ENCODE data around the gene RNF148.
"Not testable (repeated sequence)": the region's sequence is repeated elsewhere in the genome, so short reads cannot be mapped to it uniquely, and the experiment has no call there.

The RNF148 gene

GRCh38 chr7:122691569-122692235, 11.0 kb downstream of the RNF148 start:
- no peak for DNase-seq (ENCODE audit: low read depth)

GRCh38 chr7:122689346-122690109, 13.2 kb downstream of the RNF148 start:
- DNase-seq (ENCODE audit: low read depth): no peak

- DNase-seq (ENCODE audit: low read depth): no peak
These were observed 14.2 kb downstream of the RNF148 start for GRCh38 chr7:122688400-122688998.

GRCh38 chr7:122686360-122686878, 16.3 kb downstream of the RNF148 start:
- no peak for DNase-seq (ENCODE audit: low read depth)

GRCh38 chr7:122684504-122684903, 18.2 kb downstream of the RNF148 start:
- DNase-seq (ENCODE audit: low read depth): no peak

- DNase-seq (ENCODE audit: low read depth): no peak
These were observed 19.7 kb downstream of the RNF148 start for GRCh38 chr7:122682815-122683550.

- not testable (repeated sequence) for DNase-seq (ENCODE audit: low read depth)
These were observed 21.5 kb downstream of the RNF148 start for GRCh38 chr7:122681186-122681585.

- no peak for DNase-seq (ENCODE audit: low read depth)
These were observed 22.9 kb downstream of the RNF148 start for GRCh38 chr7:122679813-122680212.

- not testable (repeated sequence) for DNase-seq (ENCODE audit: low read depth)
These were observed 23.4 kb downstream of the RNF148 start for GRCh38 chr7:122679269-122679709.

- no peak for DNase-seq (ENCODE audit: low read depth)
These were observed 25.6 kb downstream of the RNF148 start for GRCh38 chr7:122677149-122677548.

- no peak for DNase-seq (ENCODE audit: low read depth)
These were observed 26.3 kb downstream of the RNF148 start for GRCh38 chr7:122676466-122676865.

GRCh38 chr7:122675621-122676020, 27.1 kb downstream of the RNF148 start:
- no peak for DNase-seq (ENCODE audit: low read depth)

- no peak for DNase-seq (ENCODE audit: low read depth)
These were observed 27.7 kb downstream of the RNF148 start for GRCh38 chr7:122675011-122675410.

- no peak for DNase-seq (ENCODE audit: low read depth)
These were observed 28.2 kb downstream of the RNF148 start for GRCh38 chr7:122674502-122674901.

- DNase-seq (ENCODE audit: low read depth): no peak
These were observed 28.8 kb downstream of the RNF148 start for GRCh38 chr7:122673951-122674350.

GRCh38 chr7:122672536-122672935, 30.2 kb downstream of the RNF148 start:
- no peak for DNase-seq (ENCODE audit: low read depth)

- DNase-seq (ENCODE audit: low read depth): no peak
These were observed 39.0 kb downstream of the RNF148 start for GRCh38 chr7:122663733-122664132.

- no peak for DNase-seq (ENCODE audit: low read depth)
These were observed 43.9 kb downstream of the RNF148 start for GRCh38 chr7:122658856-122659255.

- DNase-seq (ENCODE audit: low read depth): no peak
These were observed 49.0 kb downstream of the RNF148 start for GRCh38 chr7:122653685-122654084.

GRCh38 chr7:122652876-122653275, 49.8 kb downstream of the RNF148 start:
- no peak for DNase-seq (ENCODE audit: low read depth)
